ENCODE data around the gene ADAMTS19. TPM values are rescaled to one million over a fixed set of nuclear protein-coding genes. Genes with fewer than 3 reads are reported as not detected.
"Not testable (repeated sequence)": the region's sequence is repeated elsewhere in the genome, so short reads cannot be mapped to it uniquely, and the experiment has no call there.

ADAMTS19 gene
- 0.06 and 0.17 TPM in 2 replicates for total RNA-seq (2014; rRNA removed; shearing (Covaris generic))
- polyA plus RNA-seq (2015; cell fraction: cytosol; rRNA removed) = 0.21 and 0.64 TPM in 2 replicates
- 0.17 TPM in 2 replicates for polyA plus RNA-seq (2015; cell fraction: nucleus; rRNA removed)

GRCh38 chr5:129459777-129460671, at the start of gene ADAMTS19:
TSS of gene ADAMTS19 (plus strand) at chr5:129460298. CDS start at chr5:129460392, 94 bp downstream.
- DNase-seq (ENCODE audit: low read depth) = peak; percentile 39

- no peak for DNase-seq (ENCODE audit: low read depth)
Measured at GRCh38 chr5:129410488-129410887, 49.6 kb upstream of the ADAMTS19 start.

GRCh38 chr5:129412721-129413120, 47.4 kb upstream of the ADAMTS19 start:
- DNase-seq (ENCODE audit: low read depth) = no peak

GRCh38 chr5:129413570-129413969, 46.5 kb upstream of the ADAMTS19 start:
- DNase-seq (ENCODE audit: low read depth) = no peak

GRCh38 chr5:129419292-129419691, 40.8 kb upstream of the ADAMTS19 start:
- no peak for DNase-seq (ENCODE audit: low read depth)

GRCh38 chr5:129425031-129425430, 35.1 kb upstream of the ADAMTS19 start:
- no peak for DNase-seq (ENCODE audit: low read depth)

GRCh38 chr5:129426071-129426470, 34.0 kb upstream of the ADAMTS19 start:
- DNase-seq (ENCODE audit: low read depth) = no peak

- DNase-seq (ENCODE audit: low read depth) = not testable (repeated sequence)
Measured at GRCh38 chr5:129428636-129429035, 31.5 kb upstream of the ADAMTS19 start.

- no peak for DNase-seq (ENCODE audit: low read depth)
Measured at GRCh38 chr5:129431406-129431805, 28.7 kb upstream of the ADAMTS19 start.

GRCh38 chr5:129438322-129438721, 21.8 kb upstream of the ADAMTS19 start:
- DNase-seq (ENCODE audit: low read depth) = no peak

- no peak for DNase-seq (ENCODE audit: low read depth)
Measured at GRCh38 chr5:129440424-129440823, 19.7 kb upstream of the ADAMTS19 start.

- DNase-seq (ENCODE audit: low read depth) = no peak
Measured at GRCh38 chr5:129441096-129441495, 19.0 kb upstream of the ADAMTS19 start.

- DNase-seq (ENCODE audit: low read depth) = no peak
Measured at GRCh38 chr5:129445379-129445778, 14.7 kb upstream of the ADAMTS19 start.

- DNase-seq (ENCODE audit: low read depth) = no peak
Measured at GRCh38 chr5:129447968-129448367, 12.1 kb upstream of the ADAMTS19 start.

GRCh38 chr5:129448654-129449053, 11.4 kb upstream of the ADAMTS19 start:
- no peak for DNase-seq (ENCODE audit: low read depth)

- DNase-seq (ENCODE audit: low read depth) = no peak
Measured at GRCh38 chr5:129454461-129454860, 5.6 kb upstream of the ADAMTS19 start.

GRCh38 chr5:129459450-129459776, 685 bp upstream of the ADAMTS19 start:
- no peak for DNase-seq (ENCODE audit: low read depth)

- no peak for DNase-seq (ENCODE audit: low read depth)
Measured at GRCh38 chr5:129460672-129460935, 506 bp downstream of the ADAMTS19 start.

GRCh38 chr5:129460936-129461710, 1.0 kb downstream of the ADAMTS19 start:
- DNase-seq (ENCODE audit: low read depth) = peak; percentile 48

GRCh38 chr5:129461711-129462332, 1.7 kb downstream of the ADAMTS19 start:
- DNase-seq (ENCODE audit: low read depth) = no peak

- no peak for DNase-seq (ENCODE audit: low read depth)
Measured at GRCh38 chr5:129465776-129466344, 5.8 kb downstream of the ADAMTS19 start.

GRCh38 chr5:129474544-129474943, 14.4 kb downstream of the ADAMTS19 start:
- DNase-seq (ENCODE audit: low read depth) = no peak
